Measurements from ENCODE around the gene ATP6V1C2. TPM values are rescaled to one million over a fixed set of nuclear protein-coding genes. Genes with fewer than 3 reads are reported as not detected.

The ATP6V1C2 gene
- polyA plus RNA-seq, 2 of the 4 experiments (the other 2 are of a cell fraction) = 0.08 to 0.14 TPM

- FAIRE-seq (peak; percentile 32), ATAC-seq (peak; percentile 93 to 96), DNase-seq (ENCODE audit: low read depth in 1 of 2, low spot score in 1 of 2) (peak; percentile 47 to 60)
- H3K4me1 ChIP-seq = no peaks in the 10 kb centered on the region
- peak overlapping the region; percentile 27; the same call in 2 of the 3 replicates for H3K4me2 ChIP-seq
- no peaks in the 10 kb centered on the region for H3K9me3 ChIP-seq
- ChIA-PET CTCF (interaction anchor here (0.6 to 2.3 kb wide), 17 partner anchors 9 to 423 kb away, joined by 3 to 7 read pairs (median 4); partner anchors contain the start of gene PDIA6), POLR2A (no interaction called here)
- H3K27ac ChIP-seq = no peak overlapping the region
- TF ChIP-seq CTCF (IDR thresholded peaks at IDR 0.05) (peak; percentile 55), SMC3 (IDR thresholded peaks at IDR 0.05) (peak; percentile 48; the same call in 2 of the 3 replicates), TP53 (CRISPR knock-in tag; IDR thresholded peaks at IDR 0.05) (no peak), MAZ (IDR thresholded peaks at IDR 0.05; ENCODE audit: borderline replicate concordance, low read depth, low read length) (no peak), JUNB (IDR thresholded peaks at IDR 0.05) (no peak), RAD21 (conservative IDR thresholded peaks at IDR 0.05 in 1 of 2, IDR thresholded peaks at IDR 0.05 in 1 of 2) (peak; percentile 60 to 74)
- no peak overlapping the region for H3K4me3 ChIP-seq
- WGBS (ENCODE audit: missing lambda C conversion rate) = 4% methylated on average over 7 of the region's 7 CpGs
These were observed 12.0 kb upstream of the ATP6V1C2 start for GRCh38 chr2:10709290-10709939.

GRCh38 chr2:10712185-10712809, 9.1 kb upstream of the ATP6V1C2 start:
- TF ChIP-seq EP300 (IDR thresholded peaks at IDR 0.05) (no peak), HMGXB4 (CRISPR knock-in tag; IDR thresholded peaks at IDR 0.05; ENCODE audit: borderline replicate concordance) (no peak), FOSB (CRISPR knock-in tag; IDR thresholded peaks at IDR 0.05) (no peak), HEYL (CRISPR knock-in tag; IDR thresholded peaks at IDR 0.05) (no peak), E2F6 (IDR thresholded peaks at IDR 0.05; ENCODE audit: borderline replicate concordance, low read depth) (no peak), PHF8 (IDR thresholded peaks at IDR 0.05; ENCODE audit: borderline replicate concordance, low read depth) (no peak), USF2 (IDR thresholded peaks at IDR 0.05) (no peak), RNF2 (IDR thresholded peaks at IDR 0.05; ENCODE audit: borderline replicate concordance, low read depth) (no peak), NFE2L2 (conservative IDR thresholded peaks at IDR 0.05; ENCODE audit: low read length) (no peak), ZSCAN20 (CRISPR knock-in tag; IDR thresholded peaks at IDR 0.05) (no peak), CHD2 (IDR thresholded peaks at IDR 0.05; ENCODE audit: low read length, partially characterized antibody) (no peak), REST (IDR thresholded peaks at IDR 0.05) (no peak), TFCP2L1 (CRISPR knock-in tag; IDR thresholded peaks at IDR 0.05) (no peak), ATOH8 (CRISPR knock-in tag; IDR thresholded peaks at IDR 0.05; ENCODE audit: low read depth) (no peak), RCOR1 (IDR thresholded peaks at IDR 0.05; ENCODE audit: low read depth, low read length) (no peak), RARB (CRISPR knock-in tag; IDR thresholded peaks at IDR 0.05) (no peak)
- no peak for FAIRE-seq
- Histone ChIP-seq H3K9me3 (no peaks in the 10 kb centered on the region), H3K4me1 (no peaks in the 10 kb centered on the region), H3K4me3 (no peak overlapping the region), H3K27ac (no peak overlapping the region), H3K4me2 (no peak overlapping the region)
- no peak for DNase-seq (ENCODE audit: low read depth in 1 of 2, low spot score in 1 of 2)
- 56% methylated on average over 10 of the region's 10 CpGs for WGBS (ENCODE audit: missing lambda C conversion rate)
- ATAC-seq = no peak
- ChIA-PET POLR2A (no interaction called here), CTCF (interaction anchor here (1.8 kb wide), 1 partner anchor 10 kb away, joined by 7 read pairs; no protein-coding TSS in a partner anchor)
